Breast epithelium (tissue), 3 donors: ENCODE data around the gene AADACL4.

ENCODE experiments used
- POLR2A ChIP-seq: fragments of 450-650 bp; IDR thresholded peaks from one replicate; pipeline ENCODE4 v1.6.1; 2016; ENCODE audit warnings: antibody characterized with exemption, mild to moderate bottlenecking, moderate library complexity
- POLR2AphosphoS5 ChIP-seq, 3 donors: sonication (generic); formaldehyde crosslinking; IDR thresholded peaks; one replicate each; pipeline ENCODE4 v1.6.1; 2017; ENCODE audit warnings: antibody characterized with exemption in 3 of 3
- TF ChIP-seq, protein P1 (sequence below), 3 donors: fragments of 450-650 bp; IDR thresholded peaks; one replicate each; pipeline ENCODE4 v1.5.1; 2016 to 2017; ENCODE audit warnings: antibody characterized with exemption in 3 of 3, mild to moderate bottlenecking in 3 of 3, moderate library complexity in 3 of 3

DNA sequence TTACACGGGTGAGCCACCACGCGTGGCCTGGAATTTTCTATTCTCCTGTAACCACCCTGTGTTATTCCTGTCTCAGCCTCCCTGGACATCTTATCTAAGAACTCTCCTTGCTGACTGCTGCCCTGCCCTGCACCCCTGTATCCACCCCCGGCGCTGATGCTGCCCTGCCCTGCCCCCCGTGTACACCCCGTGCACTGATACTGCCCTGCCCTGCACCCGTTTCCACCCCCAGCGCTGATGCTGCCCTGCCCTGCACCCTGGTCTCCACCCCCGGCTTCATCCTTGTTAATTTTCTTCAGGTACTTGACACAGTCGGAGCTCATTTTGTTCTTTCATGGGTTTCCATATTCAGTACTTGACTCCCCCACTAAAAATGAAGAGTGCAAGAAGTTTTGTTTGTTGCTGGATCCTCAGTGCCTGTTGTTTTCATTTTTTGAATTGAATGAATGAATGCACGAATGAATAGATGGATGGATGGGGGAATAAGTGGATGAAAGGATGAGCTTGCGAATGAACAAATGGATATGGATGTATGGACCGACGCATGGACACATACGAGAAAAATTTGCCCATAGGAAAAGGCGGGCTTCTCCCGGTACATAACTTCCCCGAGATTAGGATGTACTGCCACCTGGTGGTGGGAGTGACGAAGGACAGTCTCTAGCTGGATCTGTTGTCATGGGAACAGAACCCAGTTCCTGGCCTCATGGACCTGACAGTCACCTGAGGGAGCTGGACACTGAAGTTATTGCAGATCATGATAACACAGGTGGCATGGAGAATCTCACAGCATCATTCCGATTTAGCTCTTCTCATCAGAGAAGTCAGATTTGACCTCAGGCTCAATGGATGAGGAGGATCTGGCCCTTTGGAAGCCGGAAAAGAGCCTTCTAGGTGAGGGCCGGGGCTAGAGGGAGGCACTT, 14.9 kb downstream of the AADACL4 start:
- TF ChIP-seq, protein P1, sequence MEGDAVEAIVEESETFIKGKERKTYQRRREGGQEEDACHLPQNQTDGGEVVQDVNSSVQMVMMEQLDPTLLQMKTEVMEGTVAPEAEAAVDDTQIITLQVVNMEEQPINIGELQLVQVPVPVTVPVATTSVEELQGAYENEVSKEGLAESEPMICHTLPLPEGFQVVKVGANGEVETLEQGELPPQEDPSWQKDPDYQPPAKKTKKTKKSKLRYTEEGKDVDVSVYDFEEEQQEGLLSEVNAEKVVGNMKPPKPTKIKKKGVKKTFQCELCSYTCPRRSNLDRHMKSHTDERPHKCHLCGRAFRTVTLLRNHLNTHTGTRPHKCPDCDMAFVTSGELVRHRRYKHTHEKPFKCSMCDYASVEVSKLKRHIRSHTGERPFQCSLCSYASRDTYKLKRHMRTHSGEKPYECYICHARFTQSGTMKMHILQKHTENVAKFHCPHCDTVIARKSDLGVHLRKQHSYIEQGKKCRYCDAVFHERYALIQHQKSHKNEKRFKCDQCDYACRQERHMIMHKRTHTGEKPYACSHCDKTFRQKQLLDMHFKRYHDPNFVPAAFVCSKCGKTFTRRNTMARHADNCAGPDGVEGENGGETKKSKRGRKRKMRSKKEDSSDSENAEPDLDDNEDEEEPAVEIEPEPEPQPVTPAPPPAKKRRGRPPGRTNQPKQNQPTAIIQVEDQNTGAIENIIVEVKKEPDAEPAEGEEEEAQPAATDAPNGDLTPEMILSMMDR (IDR thresholded peaks at IDR 0.05): peak; percentile 92 to 97 (median 92)
- peak in 1 of 3 donors; percentile 46 for TF ChIP-seq POLR2AphosphoS5 (IDR thresholded peaks at IDR 0.05)
- TF ChIP-seq POLR2A: no peak
